Transverse colon (tissue), 4 donors: ENCODE results near the gene MBNL1. TPM values are rescaled to one million over a fixed set of nuclear protein-coding genes. Genes with fewer than 3 reads are reported as not detected.
A peak's percentile ranks its signal among the peaks of the same experiment; 100 is the strongest.

Experiments used
- DNase-seq: peaks from one replicate; pipeline ENCODE4 v3.0.0-alpha.2; 2019
- H3K27ac ChIP-seq, 4 donors: fragments of 200-600 bp; sonication (generic); 2 replicates each; pipeline ENCODE4 v1.5.1; 2016 to 2018; ENCODE audit warnings: inconsistent platforms in 4 of 4
- H3K27me3 ChIP-seq: fragments of 200-600 bp; sonication (generic); 2 replicates; pipeline ENCODE4 v1.5.1; 2017; ENCODE audit warnings: inconsistent platforms
- H3K36me3 ChIP-seq, 4 donors: fragments of 200-600 bp; sonication (generic); 2 replicates each; pipeline ENCODE4 v1.5.1; 2017 to 2019; ENCODE audit warnings: inconsistent platforms in 4 of 4
- H3K4me1 ChIP-seq, 4 donors: fragments of 200-600 bp; sonication (generic); 2 replicates each; pipeline ENCODE4 v1.5.1; 2017 to 2020; ENCODE audit warnings: inconsistent platforms in 4 of 4
- H3K4me3 ChIP-seq, 4 donors: fragments of 200-600 bp; sonication (generic); 1 replicate in 1 of 4; 2 replicates in 3 of 4; pipeline versions ENCODE4 v1.5.1 to v1.6.1; 2017 to 2019; ENCODE audit warnings: inconsistent platforms in 4 of 4
- H3K9me3 ChIP-seq, 2 donors: fragments of 200-600 bp; sonication (generic); 2 replicates each; pipeline ENCODE4 v1.5.1; 2017 to 2019; ENCODE audit warnings: inconsistent platforms in 2 of 2
- CTCF ChIP-seq, 5 experiments: fragments of 200-600 bp in 3 of 5; fragments of 450-650 bp in 2 of 5; sonication (generic) in 3 of 5; IDR thresholded peaks; 1 replicate in 2 of 5; 2 replicates in 3 of 5; pipeline ENCODE4 v1.5.1; 2016 to 2017; ENCODE audit warnings: antibody characterized with exemption in 5 of 5, inconsistent platforms in 3 of 5, mild to moderate bottlenecking in 2 of 5, moderate library complexity in 1 of 5
- EP300 ChIP-seq: sonication (generic); formaldehyde crosslinking; IDR thresholded peaks from one replicate; pipeline ENCODE4 v1.6.1; 2017; ENCODE audit warnings: antibody characterized with exemption, low read depth
- POLR2A ChIP-seq: fragments of 450-650 bp; IDR thresholded peaks from one replicate; pipeline ENCODE4 v1.6.1; 2016; ENCODE audit warnings: antibody characterized with exemption, mild to moderate bottlenecking, moderate library complexity
- POLR2AphosphoS5 ChIP-seq, 3 donors: sonication (generic); formaldehyde crosslinking; IDR thresholded peaks; one replicate each; pipeline ENCODE4 v1.6.1; 2016; ENCODE audit warnings: antibody characterized with exemption in 3 of 3
- WGBS, 2 donors: methylation state at CpG; one replicate each; pipeline ENCODE4 v1.1.5; 2018; ENCODE audit warnings: low coverage in 1 of 2; 5-methylcytosine and 5-hydroxymethylcytosine counted together
- in situ Hi-C, 4 donors: fragments of 200-750 bp; cut with MboI; loops; one replicate each; pipeline versions ENCODE4 v1.15.0 to v1.15.1; 2017; ENCODE audit warnings: low sequenced_read_pairs in 3 of 4, low pct_ligation_motif_present in 1 of 4, low pct_unique_long_range_greater_than_20kb in 1 of 4
- intact Hi-C: fragments of 100-400 bp; cut with DNase I; formaldehyde crosslinking; loops from one replicate; pipeline ENCODE4 v1.15.1; 2023; ENCODE audit warnings: low total_unique reads
- total RNA-seq, 4 donors: library from RNA; depleted of rRNA; stranded (reverse); fragments of >200 nt; gene quantifications; one replicate each; pipeline ENCODE4 v1.1.0, GENCODE V29; 2016

MBNL1 gene
- total RNA-seq, 4 donors from 2014 or later = 232 to 658 (median 509) TPM

DNA sequence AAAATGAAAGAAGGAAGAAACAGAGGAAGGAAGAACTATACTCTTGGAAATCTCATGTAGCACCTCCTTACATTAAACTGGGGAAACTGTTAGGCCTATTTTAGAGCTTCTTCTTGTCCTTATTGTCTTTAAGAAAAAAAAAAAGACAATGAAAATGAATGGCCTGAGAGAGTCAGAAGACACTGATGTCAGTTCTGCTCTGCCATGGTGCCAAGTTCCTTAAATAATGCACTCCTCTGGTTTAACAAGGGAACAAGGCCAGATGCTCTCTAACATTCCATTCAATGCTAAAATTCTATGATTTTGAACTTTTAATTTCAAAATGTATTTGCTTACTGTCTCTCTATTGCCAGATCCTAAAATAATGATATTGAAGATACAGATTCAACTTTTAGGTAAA lies 4.4 kb upstream of the MBNL1 start:
- Histone ChIP-seq H3K4me3 (no peak overlapping the region), H3K9me3 (no peaks in the 10 kb centered on the region), H3K27ac (peak overlapping the region; percentile 30 to 100 (median 98)), H3K4me1 (peaks cover 19 to 52% (median 29%) of the 10 kb centered on the region in 4 donors), H3K36me3 (no peaks in the 10 kb centered on the region), H3K27me3 (no peaks in the 10 kb centered on the region)
- intact Hi-C loops (loop anchor here (10.0 kb wide), 2 partner anchors 60 to 170 kb away; no protein-coding TSS in a partner anchor), in situ Hi-C loops (loop anchor here in 2 of 4 donors (10.0 to 25.0 kb wide), 2 partner anchors 60 to 173 kb away; no protein-coding TSS in a partner anchor)
- no peak for TF ChIP-seq POLR2AphosphoS5 (IDR thresholded peaks at IDR 0.05)
- no peak for TF ChIP-seq POLR2A
- DNase-seq = no peak

DNA sequence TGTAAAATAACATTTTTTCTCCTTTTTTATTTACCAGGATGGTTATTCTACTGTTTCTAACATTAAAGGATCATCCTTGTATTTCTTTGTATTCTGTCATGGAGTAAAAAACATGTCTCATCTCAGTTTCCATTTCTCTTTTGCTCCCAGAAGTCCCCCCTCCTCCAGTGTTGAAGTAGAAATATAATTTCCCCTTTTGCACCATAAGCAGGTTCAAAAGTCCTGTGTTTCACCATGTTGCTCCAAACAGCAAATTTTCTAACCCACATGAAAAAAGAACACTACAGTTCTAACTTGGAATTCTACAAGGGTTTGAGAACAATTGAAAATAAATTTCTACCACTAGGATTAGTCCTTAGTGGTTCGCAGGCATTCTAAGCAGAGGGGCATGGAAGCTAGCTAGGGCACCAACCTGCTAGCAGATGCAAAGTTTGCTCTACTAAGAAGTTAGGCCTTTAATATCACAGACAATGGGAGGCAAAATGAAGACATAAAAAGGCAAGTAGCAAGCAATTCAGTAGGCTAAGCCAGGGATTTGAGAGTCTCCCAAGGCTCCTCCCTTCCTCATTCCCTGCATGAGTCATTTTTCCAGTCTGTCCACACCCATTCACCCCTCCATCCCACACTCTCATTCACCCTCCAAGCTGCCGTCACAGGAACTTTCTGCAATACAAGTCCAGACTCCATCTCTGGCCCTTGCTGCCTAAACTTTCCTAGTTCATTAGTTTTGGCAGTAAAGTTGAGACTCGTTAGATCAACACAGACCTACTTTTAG lies 2.3 kb upstream of the MBNL1 start:
- intact Hi-C loops = loop anchor here (10.0 kb wide), 2 partner anchors 62 to 172 kb away; no protein-coding TSS in a partner anchor
- TF ChIP-seq CTCF (IDR thresholded peaks at IDR 0.05) (peak in 3 of 5 experiments; percentile 6 to 40 (median 18)), POLR2A (peak; percentile 75), EP300 (no peak), POLR2AphosphoS5 (IDR thresholded peaks at IDR 0.05) (peak; percentile 90 to 97 (median 96))
- in situ Hi-C loops = loop anchor here in 2 of 4 donors (10.0 to 25.0 kb wide), 2 partner anchors 62 to 171 kb away; no protein-coding TSS in a partner anchor

GRCh38 chr3:152267831-152268554 lies 736 bp upstream of the MBNL1 start:
- no peak for TF ChIP-seq POLR2A
- TF ChIP-seq CTCF (IDR thresholded peaks at IDR 0.05) = no peak
- no peak for TF ChIP-seq EP300
- peak in 1 of 3 donors; percentile 57 for TF ChIP-seq POLR2AphosphoS5 (IDR thresholded peaks at IDR 0.05)
- no peaks in the 10 kb centered on the region for H3K9me3 ChIP-seq
- intact Hi-C loops (loop anchor here (10.0 kb wide), 2 partner anchors 63 to 173 kb away; no protein-coding TSS in a partner anchor), in situ Hi-C loops (loop anchor here in 2 of 4 donors (10.0 to 25.0 kb wide), 2 partner anchors 63 to 169 kb away; no protein-coding TSS in a partner anchor)
- 3 to 5% methylated on average over 14 to 16 of the region's 16 CpGs for WGBS, 2 donors
- H3K27ac ChIP-seq = peak overlapping the region; percentile 96 to 100 (median 98)
- H3K4me3 ChIP-seq = peak overlapping the region; percentile 67 to 92 (median 80)
- DNase-seq = no peak
- H3K27me3 ChIP-seq = no peaks in the 10 kb centered on the region
- H3K36me3 ChIP-seq = no peaks in the 10 kb centered on the region
- peaks cover 18 to 63% (median 35%) of the 10 kb centered on the region in 4 donors for H3K4me1 ChIP-seq

More for the DNA sequence above, 2.3 kb upstream of the MBNL1 start:
- peak; percentile 80 for DNase-seq
- Histone ChIP-seq H3K36me3 (no peaks in the 10 kb centered on the region), H3K4me3 (peak overlapping the region in 1 of 4 donors; percentile 81), H3K27ac (peak overlapping the region; percentile 96 to 100 (median 98)), H3K27me3 (no peaks in the 10 kb centered on the region), H3K4me1 (peaks cover 18 to 47% (median 27%) of the 10 kb centered on the region in 4 donors), H3K9me3 (no peaks in the 10 kb centered on the region)
- WGBS, 2 donors = 31 to 40% methylated on average over 3 of the region's 3 CpGs

DNA sequence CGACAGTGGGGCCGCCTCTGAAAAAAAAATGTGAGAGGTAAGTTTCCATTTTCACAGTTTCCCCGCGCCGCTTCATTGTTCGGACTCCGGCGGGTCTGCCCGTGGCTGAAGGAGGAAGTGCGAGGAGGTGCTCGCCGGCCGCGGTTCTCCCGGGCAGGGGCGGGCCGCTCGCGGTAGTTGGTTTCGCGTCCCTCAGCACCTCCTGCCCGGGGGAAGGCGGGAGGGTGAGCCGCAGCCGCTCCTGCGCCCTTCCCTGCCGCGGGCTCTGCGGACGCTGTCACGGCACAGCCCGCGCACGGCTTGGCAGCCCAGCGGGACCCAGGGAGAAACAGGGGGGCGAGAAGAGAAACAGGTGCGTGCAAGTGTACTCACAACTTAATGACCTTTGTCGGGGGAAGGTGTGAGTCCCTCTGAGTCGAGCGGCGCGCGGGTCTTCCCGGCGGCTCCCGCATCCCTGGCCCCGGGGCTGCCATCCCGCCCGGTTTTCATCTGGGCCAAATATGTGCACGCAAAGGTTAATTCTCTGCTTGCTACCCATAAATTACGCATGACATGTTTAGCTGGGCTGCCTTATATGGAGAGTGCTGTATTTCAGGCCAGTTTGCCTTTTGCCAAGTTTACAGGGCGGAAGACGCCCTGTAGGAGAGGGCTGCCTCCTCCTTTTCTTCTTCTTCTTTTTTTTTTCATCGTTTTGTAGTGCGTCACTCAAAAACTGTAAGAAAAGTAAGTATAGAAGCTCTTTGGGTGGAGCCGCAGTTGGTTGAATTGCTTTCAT lies 514 bp downstream of the MBNL1 start:
- peak; percentile 73 for DNase-seq
- in situ Hi-C loops (loop anchor here in 2 of 4 donors (10.0 to 25.0 kb wide), 2 partner anchors 64 to 168 kb away; no protein-coding TSS in a partner anchor), intact Hi-C loops (loop anchor here (10.0 kb wide), 2 partner anchors 64 to 174 kb away; no protein-coding TSS in a partner anchor)
- Histone ChIP-seq H3K27ac (peak overlapping the region; percentile 96 to 100 (median 98)), H3K4me3 (peak overlapping the region; percentile 67 to 92 (median 80)), H3K4me1 (peaks cover 18 to 68% (median 37%) of the 10 kb centered on the region in 4 donors), H3K36me3 (no peaks in the 10 kb centered on the region), H3K27me3 (no peaks in the 10 kb centered on the region), H3K9me3 (no peaks in the 10 kb centered on the region)
- 0 to 2% methylated on average over 5 to 55 of the region's 56 CpGs for WGBS, 2 donors
- TF ChIP-seq POLR2A = peak; percentile 84
- TF ChIP-seq CTCF (IDR thresholded peaks at IDR 0.05) = peak in 1 of 5 experiments; percentile 12
- TF ChIP-seq POLR2AphosphoS5 (IDR thresholded peaks at IDR 0.05) = peak; percentile 85 to 90 (median 87)
- TF ChIP-seq EP300 = peak; percentile 59
